Cerebellar nuclear complex (tissue), 1 donor: ENCODE results near the gene SURF6.

Experiments
- DNase-seq, 2 experiments: peaks; one replicate each; lab custom pipeline; 2025; lab: John Stamatoyannopoulos, UW

SURF6 gene

GRCh38 chr9:133367778-133368177 lies 31.8 kb upstream of the SURF6 start:
- no peak for DNase-seq

- DNase-seq = no peak
Measured at GRCh38 chr9:133367221-133367620, 31.2 kb upstream of the SURF6 start.

- DNase-seq = no peak
Measured at GRCh38 chr9:133366435-133366834, 30.4 kb upstream of the SURF6 start.

GRCh38 chr9:133362359-133363044 lies 26.5 kb upstream of the SURF6 start:
- DNase-seq = no peak

GRCh38 chr9:133361507-133362092 lies 25.6 kb upstream of the SURF6 start:
- no peak for DNase-seq

GRCh38 chr9:133360400-133361393 lies 24.7 kb upstream of the SURF6 start:
- no peak for DNase-seq

GRCh38 chr9:133359399-133360175 lies 23.6 kb upstream of the SURF6 start:
- DNase-seq = no peak

- no peak for DNase-seq
Measured at GRCh38 chr9:133357656-133358055, 21.7 kb upstream of the SURF6 start.

- DNase-seq = peak in 1 of 2 experiments; percentile 20
Measured at GRCh38 chr9:133356391-133357091, 20.6 kb upstream of the SURF6 start, which contains the start of the genes SURF1 and SURF2. SURF1 (minus strand) TSS chr9:133356487; CDS start chr9:133356453, 34 bp downstream. SURF2 (plus strand) TSS chr9:133356550; CDS start chr9:133356593, 43 bp downstream.

GRCh38 chr9:133355881-133356357 lies 19.9 kb upstream of the SURF6 start:
- DNase-seq = no peak

GRCh38 chr9:133354766-133355165 lies 18.8 kb upstream of the SURF6 start:
- DNase-seq = no peak

- DNase-seq = no peak
Measured at GRCh38 chr9:133353548-133353947, 17.6 kb upstream of the SURF6 start.

- DNase-seq = no peak
Measured at GRCh38 chr9:133352635-133353340, 16.8 kb upstream of the SURF6 start.

- DNase-seq = no peak
Measured at GRCh38 chr9:133351908-133352634, 16.1 kb upstream of the SURF6 start.

GRCh38 chr9:133351526-133351907 lies 15.5 kb upstream of the SURF6 start:
- DNase-seq = no peak

- DNase-seq = no peak
Measured at GRCh38 chr9:133349965-133350616, 14.1 kb upstream of the SURF6 start.

- no peak for DNase-seq
Measured at GRCh38 chr9:133348718-133349573, 13.0 kb upstream of the SURF6 start.
